A673 (cell line): Measurements from ENCODE around the gene LCN15. TPM values are rescaled to one million over a fixed set of nuclear protein-coding genes. Genes with fewer than 3 reads are reported as not detected.
"Not testable (repeated sequence)": the region's sequence is repeated elsewhere in the genome, so short reads cannot be mapped to it uniquely, and the experiment has no call there.

Experiments used
- BruUV-seq: library from RNA; stranded (reverse); fragments of 400-500 nt; replicated peaks from 2 replicates; lab custom pipeline; 2021; lab: Mats Ljungman, UMichigan
- CTCF ChIA-PET: fragments of 300-600 bp; sonication (Branson Sonifier 250); formaldehyde crosslinking; loops from one replicate; lab custom pipeline; 2022; ENCODE audit warnings: antibody characterized with exemption; lab: Charles Lee
- POLR2A ChIA-PET: fragments of 300-600 bp; sonication (Branson Sonifier 250); formaldehyde crosslinking; loops from one replicate; lab custom pipeline; 2022; ENCODE audit warnings: antibody characterized with exemption; ENCODE audit not compliant: low non-redundant PET; lab: Charles Lee
- DNase-seq: peaks from one replicate; pipeline ENCODE4 v3.0.0-alpha.2; 2015; ENCODE audit warnings: low spot score
- H3K27ac ChIP-seq: fragments of 200-600 bp; sonication (generic); 2 replicates; pipeline ENCODE4 v1.5.1; 2016; ENCODE audit warnings: mixed run types, low read depth, mild to moderate bottlenecking, mixed read lengths, antibody characterized with exemption, low read length; ENCODE audit not compliant: poor library complexity, severe bottlenecking
- H3K27me3 ChIP-seq: fragments of 200-600 bp; sonication (generic); replicated peaks from 2 replicates; pipeline ENCODE4 v1.6.1; 2017; ENCODE audit warnings: mixed run types, low read depth, mild to moderate bottlenecking, mixed read lengths, antibody characterized with exemption, low read length; ENCODE audit not compliant: insufficient read depth, poor library complexity
- H3K36me3 ChIP-seq: fragments of 200-600 bp; sonication (generic); 2 replicates; pipeline ENCODE4 v1.6.1; 2016; ENCODE audit warnings: mixed run types, mild to moderate bottlenecking, mixed read lengths, antibody characterized with exemption, low read length; ENCODE audit not compliant: insufficient read depth, poor library complexity, severe bottlenecking
- H3K4me1 ChIP-seq: fragments of 200-600 bp; sonication (generic); 2 replicates; pipeline ENCODE4 v1.6.1; 2017; ENCODE audit warnings: mixed run types, mild to moderate bottlenecking, mixed read lengths, antibody characterized with exemption, low read length; ENCODE audit not compliant: insufficient read depth, poor library complexity, severe bottlenecking
- H3K4me3 ChIP-seq: fragments of 200-600 bp; sonication (generic); 2 replicates; pipeline ENCODE4 v1.5.1; 2016; ENCODE audit warnings: low read depth, mixed run types, mild to moderate bottlenecking, mixed read lengths, low read length; ENCODE audit not compliant: poor library complexity, severe bottlenecking
- H3K9me3 ChIP-seq: fragments of 200-600 bp; sonication (generic); 2 replicates; pipeline ENCODE4 v1.6.1; 2016; ENCODE audit warnings: mixed run types, low read depth, mild to moderate bottlenecking, mixed read lengths, antibody characterized with exemption, low read length; ENCODE audit not compliant: poor library complexity, severe bottlenecking
- CTCF ChIP-seq: fragments of 300-800, 200-600 bp; sonication (generic); conservative IDR thresholded peaks from 2 replicates; pipeline ENCODE4 v1.5.1; 2017; ENCODE audit warnings: low read depth, mild to moderate bottlenecking, antibody characterized with exemption, low read length, moderate library complexity, mixed read lengths
- EZH2 ChIP-seq: fragments of 200-600 bp; sonication (generic); IDR thresholded peaks from 2 replicates; pipeline ENCODE4 v1.6.1; 2017; ENCODE audit warnings: borderline replicate concordance, low read depth, mild to moderate bottlenecking, mixed read lengths, antibody characterized with exemption, low read length; ENCODE audit not compliant: poor library complexity, severe bottlenecking
- intact Hi-C: fragments of 100-400 bp; cut with micrococcal nuclease; formaldehyde crosslinking; loops from one replicate; pipeline ENCODE4 v1.10.0; 2022; ENCODE audit not compliant: unreplicated experiment
- total RNA-seq: library from RNA; stranded (reverse); gene quantifications from 2 replicates; pipeline ENCODE4 v1.2.3, GENCODE V29; 2021

The LCN15 gene
- total RNA-seq, 1 experiment from 2014 or later, result not detected

- BruUV-seq, result no TSS peak
- H3K4me1 ChIP-seq, result peaks cover 6% of the 10 kb centered on the region
- H3K27ac ChIP-seq, result no peak overlapping the region
- no peak for TF ChIP-seq EZH2
- TF ChIP-seq CTCF, result no peak
- H3K9me3 ChIP-seq, result no peaks in the 10 kb centered on the region
- intact Hi-C loops, result no loop called here
- CTCF ChIA-PET, result interaction anchor here (1.2 kb wide), 2 partner anchors 22 to 249 kb away, joined by 3 to 5 read pairs; partner anchors contain the start of gene LCN15
- no peak for DNase-seq
- no peaks in the 10 kb centered on the region for H3K36me3 ChIP-seq
- POLR2A ChIA-PET, result no interaction called here
- H3K27me3 ChIP-seq, result no peaks in the 10 kb centered on the region
- H3K4me3 ChIP-seq, result no peak overlapping the region
Observed at GRCh38 chr9:136786451-136786850, 22.1 kb upstream of the LCN15 start.

- CTCF ChIA-PET, result interaction anchor here (0.8 to 1.2 kb wide), 3 partner anchors 22 to 725 kb away, joined by 3 to 5 read pairs (median 3); partner anchors contain the start of gene LCN15
- H3K27ac ChIP-seq, POLR2A ChIA-PET, H3K4me3 ChIP-seq, BruUV-seq, DNase-seq, intact Hi-C loops, H3K4me1 ChIP-seq, H3K36me3 ChIP-seq, H3K27me3 ChIP-seq, H3K9me3 ChIP-seq: not testable (repeated sequence)
Observed at GRCh38 chr9:136785565-136786355, 21.4 kb upstream of the LCN15 start.

- H3K36me3 ChIP-seq, result no peaks in the 10 kb centered on the region
- no peaks in the 10 kb centered on the region for H3K9me3 ChIP-seq
- no peaks in the 10 kb centered on the region for H3K27me3 ChIP-seq
- H3K4me1 ChIP-seq, result peaks cover under 1% of the 10 kb centered on the region
- intact Hi-C loops, result no loop called here
- TF ChIP-seq CTCF, result no peak
- TF ChIP-seq EZH2, result no peak
- POLR2A ChIA-PET, result no interaction called here
- CTCF ChIA-PET, result interaction anchor here (0.8 kb wide), 1 partner anchor 726 kb away, joined by 3 read pairs; no protein-coding TSS in a partner anchor
- H3K27ac ChIP-seq, result no peak overlapping the region
- no peak overlapping the region for H3K4me3 ChIP-seq
- no TSS peak for BruUV-seq
- DNase-seq, result no peak
Observed at GRCh38 chr9:136784997-136785361, 20.7 kb upstream of the LCN15 start.
